Subcutaneous adipose tissue (tissue), 4 donors: Measurements from ENCODE around the gene UNC13D. TPM values are rescaled to one million over a fixed set of nuclear protein-coding genes. Genes with fewer than 3 reads are reported as not detected.

Source experiments
- CTCF ChIP-seq: fragments of 450-650 bp; IDR thresholded peaks from one replicate; pipeline ENCODE4 v1.5.1; 2016; ENCODE audit warnings: low read depth, mild to moderate bottlenecking, control low read depth, antibody characterized with exemption, moderate library complexity
- total RNA-seq, 4 donors: library from RNA; depleted of rRNA; stranded (reverse); fragments of >200 nt; gene quantifications; one replicate each; pipeline ENCODE4 v1.1.0, GENCODE V29; 2016

Gene UNC13D
- total RNA-seq, 4 donors from 2014 or later, result 4.7 to 9.7 (median 8.5) TPM

GRCh38 chr17:75814900-75815373, 29.3 kb downstream of the UNC13D start:
- no peak for TF ChIP-seq CTCF

DNA sequence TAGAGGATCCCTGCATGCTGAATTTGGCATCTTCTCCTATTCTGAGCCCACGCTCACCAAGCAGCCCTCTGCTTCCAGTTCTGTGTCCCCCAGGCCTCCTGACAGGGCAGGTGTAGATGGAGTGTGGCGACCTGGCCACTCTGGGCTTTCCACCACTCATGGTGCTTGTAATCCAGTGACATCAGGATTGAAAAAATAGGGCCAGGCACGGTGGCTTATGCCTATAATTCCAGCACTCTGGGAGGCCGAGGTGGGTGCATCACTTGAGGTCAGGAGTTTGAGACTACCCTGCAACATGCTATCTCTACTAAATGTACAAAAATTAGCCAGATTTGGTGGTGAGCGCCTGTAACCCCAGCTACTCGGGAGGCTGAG, 30.2 kb downstream of the UNC13D start:
- TF ChIP-seq CTCF, result no peak

DNA sequence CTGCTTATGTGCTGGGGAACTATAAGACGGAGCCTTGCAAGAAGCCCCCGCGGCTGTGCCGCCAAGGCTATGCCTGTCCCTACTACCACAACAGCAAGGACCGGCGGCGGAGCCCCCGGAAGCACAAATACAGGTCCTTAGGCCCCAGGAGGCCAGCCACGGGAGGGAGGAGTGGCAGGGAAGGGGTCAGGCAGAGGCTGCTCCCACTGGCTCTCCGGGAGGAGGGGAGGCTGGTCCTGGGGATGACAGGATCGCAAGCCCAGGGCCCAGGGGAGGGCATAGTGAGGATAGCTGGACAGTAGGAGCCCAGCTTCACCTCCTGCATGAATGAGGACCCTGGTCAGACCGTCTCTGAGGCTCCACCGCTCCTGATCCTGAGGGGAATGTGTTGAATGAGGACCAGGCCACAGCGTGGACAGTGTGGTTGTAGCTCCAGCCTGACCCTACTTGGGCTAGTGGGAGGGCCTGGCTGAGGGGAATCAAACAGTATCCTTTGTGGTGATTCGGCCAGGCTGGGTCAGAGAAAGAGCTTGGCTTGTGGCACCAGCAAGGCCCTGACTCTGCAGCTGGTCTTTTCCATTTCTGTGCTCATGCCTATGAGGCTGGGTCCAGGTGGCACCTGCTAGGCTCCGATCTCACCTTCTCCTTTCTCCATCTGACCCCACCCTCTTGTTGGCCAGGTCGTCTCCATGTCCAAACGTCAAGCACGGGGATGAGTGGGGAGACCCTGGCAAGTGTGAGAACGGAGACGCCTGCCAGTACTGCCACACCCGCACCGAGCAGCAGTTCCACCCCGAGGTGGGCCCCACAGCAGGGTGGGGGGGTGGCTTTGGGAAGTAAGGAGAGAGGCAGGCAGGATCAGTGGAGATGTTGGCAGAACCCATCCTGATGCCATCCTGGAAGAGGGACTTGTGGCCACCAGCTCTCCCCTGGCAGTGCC, 30.9 kb downstream of the UNC13D start:
- TF ChIP-seq CTCF, result no peak

GRCh38 chr17:75812096-75813013, 31.8 kb downstream of the UNC13D start:
- no peak for TF ChIP-seq CTCF

GRCh38 chr17:75811174-75811573, 33.0 kb downstream of the UNC13D start:
- no peak for TF ChIP-seq CTCF

DNA sequence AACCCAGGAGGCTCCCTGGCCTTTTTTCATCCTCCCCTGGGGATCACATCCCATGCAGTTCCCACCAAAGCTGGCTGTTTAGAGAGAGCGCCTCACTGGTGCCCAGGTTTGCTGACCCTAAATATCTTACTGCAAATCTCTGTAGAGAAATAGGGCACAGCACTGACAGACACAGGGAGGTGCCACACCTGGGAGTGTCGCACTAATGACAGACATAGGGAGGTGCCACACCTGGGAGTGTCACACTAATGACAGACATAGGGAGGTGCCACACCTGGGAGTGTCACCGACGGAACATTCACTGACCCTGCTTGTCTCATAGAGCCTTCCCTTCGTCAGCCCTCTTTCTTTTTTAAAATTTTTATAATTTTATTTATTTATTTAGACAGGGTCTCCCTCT, 34.0 kb downstream of the UNC13D start:
- TF ChIP-seq CTCF, result no peak
